ENCODE data around the gene CPLX3. TPM values are rescaled to one million over a fixed set of nuclear protein-coding genes. Genes with fewer than 3 reads are reported as not detected.
A peak's percentile ranks its signal among the peaks of the same experiment; 100 is the strongest.

CPLX3 gene
- total RNA-seq, 1 donor from 2014 or later: not detected

GRCh38 chr15:74788042-74788682 lies 38.3 kb upstream of the CPLX3 start:
- Histone ChIP-seq H3K27me3 (ENCODE audit: control insufficient read depth, insufficient read depth, low read length) (no peaks in the 10 kb centered on the region), H3K36me3 (ENCODE audit: control insufficient read depth, insufficient read depth, low read length) (no peaks in the 10 kb centered on the region), H3K4me3 (ENCODE audit: low read depth, low read length) (no peak overlapping the region)
- TF ChIP-seq, protein P1, sequence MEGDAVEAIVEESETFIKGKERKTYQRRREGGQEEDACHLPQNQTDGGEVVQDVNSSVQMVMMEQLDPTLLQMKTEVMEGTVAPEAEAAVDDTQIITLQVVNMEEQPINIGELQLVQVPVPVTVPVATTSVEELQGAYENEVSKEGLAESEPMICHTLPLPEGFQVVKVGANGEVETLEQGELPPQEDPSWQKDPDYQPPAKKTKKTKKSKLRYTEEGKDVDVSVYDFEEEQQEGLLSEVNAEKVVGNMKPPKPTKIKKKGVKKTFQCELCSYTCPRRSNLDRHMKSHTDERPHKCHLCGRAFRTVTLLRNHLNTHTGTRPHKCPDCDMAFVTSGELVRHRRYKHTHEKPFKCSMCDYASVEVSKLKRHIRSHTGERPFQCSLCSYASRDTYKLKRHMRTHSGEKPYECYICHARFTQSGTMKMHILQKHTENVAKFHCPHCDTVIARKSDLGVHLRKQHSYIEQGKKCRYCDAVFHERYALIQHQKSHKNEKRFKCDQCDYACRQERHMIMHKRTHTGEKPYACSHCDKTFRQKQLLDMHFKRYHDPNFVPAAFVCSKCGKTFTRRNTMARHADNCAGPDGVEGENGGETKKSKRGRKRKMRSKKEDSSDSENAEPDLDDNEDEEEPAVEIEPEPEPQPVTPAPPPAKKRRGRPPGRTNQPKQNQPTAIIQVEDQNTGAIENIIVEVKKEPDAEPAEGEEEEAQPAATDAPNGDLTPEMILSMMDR (IDR thresholded peaks at IDR 0.05; ENCODE audit: insufficient read depth, low read length, poor library complexity, severe bottlenecking): no peak
- DNase-seq (ENCODE audit: low read depth): no peak

GRCh38 chr15:74788683-74789151 lies 37.7 kb upstream of the CPLX3 start:
- no peak overlapping the region for H3K4me3 ChIP-seq (ENCODE audit: low read depth, low read length)
- H3K36me3 ChIP-seq (ENCODE audit: control insufficient read depth, insufficient read depth, low read length): no peaks in the 10 kb centered on the region
- no peak for DNase-seq (ENCODE audit: low read depth)
- no peaks in the 10 kb centered on the region for H3K27me3 ChIP-seq (ENCODE audit: control insufficient read depth, insufficient read depth, low read length)
- TF ChIP-seq, protein P1 (IDR thresholded peaks at IDR 0.05; ENCODE audit: insufficient read depth, low read length, poor library complexity, severe bottlenecking): no peak

DNA sequence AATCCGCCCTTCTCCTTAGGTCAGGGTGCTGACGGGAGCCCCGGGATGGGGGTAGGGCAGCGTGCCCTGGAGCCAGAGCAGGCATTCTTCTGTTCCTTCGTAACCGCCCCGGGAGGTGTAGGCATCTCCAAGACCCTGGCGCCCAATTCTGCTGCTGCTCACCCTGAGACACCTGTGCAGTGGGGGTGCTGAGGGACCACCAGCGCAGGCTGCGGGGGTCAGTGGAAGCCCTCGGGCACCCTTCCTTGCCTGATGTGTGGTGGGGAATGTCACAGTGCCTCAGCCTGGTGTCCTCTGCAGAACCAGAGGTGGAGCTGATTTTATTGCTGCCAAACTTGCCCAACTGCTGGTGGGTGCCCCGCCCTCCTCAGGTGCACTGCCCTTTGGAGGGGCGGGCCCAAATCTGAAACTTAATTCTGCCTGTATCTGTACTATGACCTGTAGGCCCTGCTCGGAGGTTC lies 37.2 kb upstream of the CPLX3 start:
- Histone ChIP-seq H3K36me3 (ENCODE audit: control insufficient read depth, insufficient read depth, low read length) (no peaks in the 10 kb centered on the region), H3K4me3 (ENCODE audit: low read depth, low read length) (no peak overlapping the region), H3K27me3 (ENCODE audit: control insufficient read depth, insufficient read depth, low read length) (no peaks in the 10 kb centered on the region)
- TF ChIP-seq, protein P1 (IDR thresholded peaks at IDR 0.05; ENCODE audit: insufficient read depth, low read length, poor library complexity, severe bottlenecking): no peak
- no peak for DNase-seq (ENCODE audit: low read depth)

DNA sequence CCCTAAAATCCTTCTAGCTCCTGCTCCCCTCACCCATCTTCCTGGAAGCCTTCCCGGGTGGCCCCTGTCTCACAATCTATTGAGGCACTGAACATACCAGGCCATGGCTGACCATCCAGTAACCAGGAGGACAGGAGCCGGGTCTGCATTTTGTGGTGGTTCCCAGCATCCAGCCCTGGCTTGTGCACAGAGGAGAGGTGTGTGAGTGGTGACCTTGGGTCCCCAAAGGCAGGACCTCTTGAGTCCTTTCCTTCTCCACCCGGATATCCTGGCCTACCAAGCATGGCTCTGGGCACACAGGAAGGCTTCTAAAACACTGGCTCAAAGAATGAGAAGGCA lies 36.7 kb upstream of the CPLX3 start:
- Histone ChIP-seq H3K4me3 (ENCODE audit: low read depth, low read length) (no peak overlapping the region), H3K36me3 (ENCODE audit: control insufficient read depth, insufficient read depth, low read length) (no peaks in the 10 kb centered on the region), H3K27me3 (ENCODE audit: control insufficient read depth, insufficient read depth, low read length) (no peaks in the 10 kb centered on the region)
- DNase-seq (ENCODE audit: low read depth): no peak
- TF ChIP-seq, protein P1 (IDR thresholded peaks at IDR 0.05; ENCODE audit: insufficient read depth, low read length, poor library complexity, severe bottlenecking): no peak

DNA sequence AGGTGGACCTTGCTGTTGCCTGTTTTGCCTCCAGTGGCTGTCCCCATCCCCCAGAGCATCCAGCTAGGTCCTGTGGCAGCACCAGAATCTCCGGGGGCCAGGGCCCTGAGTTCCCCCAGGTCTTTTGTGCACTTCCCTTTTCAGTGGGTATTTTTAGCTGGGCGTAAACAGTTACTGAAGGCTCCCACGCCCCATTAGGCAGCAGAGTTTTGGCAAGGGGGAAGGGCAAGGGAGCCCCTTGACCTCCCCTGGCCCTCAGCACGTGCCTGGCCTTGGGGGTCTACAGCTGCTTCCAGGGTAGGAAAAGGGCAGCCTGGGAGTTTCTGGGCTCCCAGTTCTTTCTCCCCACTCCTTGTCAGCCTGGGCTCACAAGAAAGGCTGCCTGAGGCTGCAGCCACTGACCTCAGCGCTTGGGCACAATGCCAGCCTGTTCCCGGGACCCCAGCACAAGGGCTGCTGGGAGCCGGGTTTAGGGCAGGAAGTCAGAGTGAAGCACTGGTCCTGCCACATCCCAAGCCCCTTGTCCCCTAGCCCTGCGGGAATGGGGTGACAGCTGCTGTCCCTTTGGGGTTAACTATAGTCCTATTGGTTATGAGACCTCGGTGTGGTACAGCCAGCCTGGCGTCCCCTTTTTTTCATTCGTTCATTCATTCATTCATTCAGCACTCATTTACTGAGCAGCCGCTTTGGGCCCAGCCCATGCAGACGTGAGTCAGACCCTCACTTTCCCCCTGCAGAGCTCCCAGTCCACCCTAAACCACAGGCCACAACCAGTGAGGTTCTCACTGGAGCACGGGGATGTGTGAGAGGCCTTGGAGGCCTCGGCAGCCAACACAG lies 36.1 kb upstream of the CPLX3 start:
- TF ChIP-seq, protein P1 (IDR thresholded peaks at IDR 0.05; ENCODE audit: insufficient read depth, low read length, poor library complexity, severe bottlenecking): no peak
- Histone ChIP-seq H3K4me3 (ENCODE audit: low read depth, low read length) (no peak overlapping the region), H3K27me3 (ENCODE audit: control insufficient read depth, insufficient read depth, low read length) (no peaks in the 10 kb centered on the region), H3K36me3 (ENCODE audit: control insufficient read depth, insufficient read depth, low read length) (no peaks in the 10 kb centered on the region)
- DNase-seq (ENCODE audit: low read depth): peak; percentile 67

All from kidney epithelial cell (primary cell).